Activated T-cell treated with anti-CD3 and anti-CD28 coated beads, Interleukin-2, amount 50 U/mL, for 72 hours (primary cell): Measurements from ENCODE around the gene MSLN. TPM values are rescaled to one million over a fixed set of nuclear protein-coding genes. Genes with fewer than 3 reads are reported as not detected.

Experiments
- ATAC-seq, 2 donors: fragments of 150-1000 bp; cut with Tn5 transposase; replicated peaks in 1 of 2; 2 replicates each; pipeline ENCODE4 v1.10.0; 2021; ENCODE audit warnings: moderate library complexity in 2 of 2, mild to moderate bottlenecking in 1 of 2
- DNase-seq, 2 donors: peaks; one replicate each; pipeline ENCODE4 v3.0.0; 2021 to 2022; ENCODE audit warnings: mixed read lengths in 1 of 2
- H3K27ac Mint-ChIP-seq: one replicate; pipeline ENCODE4 v1.8.0; 2022; ENCODE audit warnings: mild to moderate bottlenecking, moderate library complexity, mixed read lengths
- H3K27me3 Mint-ChIP-seq: one replicate; pipeline ENCODE4 v1.8.0; 2022; ENCODE audit warnings: low read depth, mixed read lengths
- H3K36me3 Mint-ChIP-seq, 2 donors: one replicate each; pipeline ENCODE4 v1.8.0; 2022; ENCODE audit warnings: mixed read lengths in 2 of 2, mild to moderate bottlenecking in 1 of 2; ENCODE audit not compliant: insufficient read depth in 2 of 2
- H3K4me1 Mint-ChIP-seq: one replicate; pipeline ENCODE4 v1.8.0; 2022; ENCODE audit warnings: low read depth, mixed read lengths
- H3K4me3 Mint-ChIP-seq, 2 donors: one replicate each; pipeline ENCODE4 v1.8.0; 2022; ENCODE audit warnings: mild to moderate bottlenecking in 2 of 2, mixed read lengths in 2 of 2, moderate library complexity in 2 of 2
- H3K9me3 Mint-ChIP-seq, 2 donors: one replicate each; pipeline ENCODE4 v1.8.0; 2022; ENCODE audit warnings: mixed read lengths in 2 of 2
- total RNA-seq, 2 donors: library from RNA; stranded (reverse); gene quantifications; one replicate each; pipeline ENCODE4 v1.2.3, GENCODE V29; 2022

The MSLN gene
- total RNA-seq, 2 donors from 2014 or later: not detected

GRCh38 chr16:726438-727290 is 33.9 kb upstream of the MSLN start, which contains the start of the genes CCDC78 and HAGHL:
Gene CCDC78 (minus strand): TSS chr16:726443. CDS start chr16:726367, 76 bp downstream.
Gene HAGHL (plus strand): TSS chr16:727106. CDS start chr16:727510, 404 bp downstream.
- Mint-ChIP-seq H3K27me3 (no peaks in the 10 kb centered on the region), H3K4me3 (peak within 1 kb of the TSS; percentile 82 to 83), H3K9me3 (no peaks in the 10 kb centered on the region), H3K27ac (no peak within 1 kb of the TSS), H3K4me1 (peaks cover 6% of the 10 kb centered on the region), H3K36me3 (no peaks in the 10 kb centered on the region)
- peak; percentile 61 to 71 for DNase-seq
- ATAC-seq: peak; percentile 29 to 41

GRCh38 chr16:727291-727977 is 33.1 kb upstream of the MSLN start:
- Mint-ChIP-seq H3K9me3 (no peaks in the 10 kb centered on the region), H3K4me3 (peak overlapping the region; percentile 64 to 66), H3K36me3 (no peaks in the 10 kb centered on the region), H3K27ac (no peak overlapping the region), H3K4me1 (peaks cover 6% of the 10 kb centered on the region), H3K27me3 (no peaks in the 10 kb centered on the region)
- DNase-seq: peak in 1 of 2 donors; percentile 34
- peak; percentile 27 to 31 for ATAC-seq

- H3K9me3 Mint-ChIP-seq: no peaks in the 10 kb centered on the region
- peak overlapping the region; percentile 49 to 51 for H3K4me3 Mint-ChIP-seq
- H3K27ac Mint-ChIP-seq: no peak overlapping the region
- H3K27me3 Mint-ChIP-seq: no peaks in the 10 kb centered on the region
- H3K36me3 Mint-ChIP-seq: no peaks in the 10 kb centered on the region
- DNase-seq (peak; percentile 65 to 73), ATAC-seq (peak; percentile 64 to 70)
- no peaks in the 10 kb centered on the region for H3K4me1 Mint-ChIP-seq
Observed at GRCh38 chr16:728131-728889, 32.2 kb upstream of the MSLN start.

- DNase-seq: no peak
- no peaks in the 10 kb centered on the region for H3K36me3 Mint-ChIP-seq
- H3K4me1 Mint-ChIP-seq: no peaks in the 10 kb centered on the region
- peak overlapping the region in 1 of 2 donors; percentile 51 for H3K4me3 Mint-ChIP-seq
- ATAC-seq: no peak
- H3K9me3 Mint-ChIP-seq: no peaks in the 10 kb centered on the region
- no peak overlapping the region for H3K27ac Mint-ChIP-seq
- no peaks in the 10 kb centered on the region for H3K27me3 Mint-ChIP-seq
Observed at GRCh38 chr16:728890-729744, 31.4 kb upstream of the MSLN start.

GRCh38 chr16:729768-730665 is 30.5 kb upstream of the MSLN start:
- no peak overlapping the region for H3K27ac Mint-ChIP-seq
- H3K27me3 Mint-ChIP-seq: no peaks in the 10 kb centered on the region
- H3K36me3 Mint-ChIP-seq: no peaks in the 10 kb centered on the region
- H3K4me1 Mint-ChIP-seq: peaks cover under 1% of the 10 kb centered on the region
- H3K4me3 Mint-ChIP-seq: peak overlapping the region in 1 of 2 donors; percentile 29
- ATAC-seq (no peak), DNase-seq (no peak)
- no peaks in the 10 kb centered on the region for H3K9me3 Mint-ChIP-seq

GRCh38 chr16:730666-731509 is 29.6 kb upstream of the MSLN start:
- peaks cover 9% of the 10 kb centered on the region for H3K4me1 Mint-ChIP-seq
- no peaks in the 10 kb centered on the region for H3K27me3 Mint-ChIP-seq
- H3K4me3 Mint-ChIP-seq: no peak overlapping the region
- no peak for ATAC-seq
- peaks cover 3 to 4% of the 10 kb centered on the region in 2 donors for H3K36me3 Mint-ChIP-seq
- DNase-seq: no peak
- no peaks in the 10 kb centered on the region for H3K9me3 Mint-ChIP-seq
- no peak overlapping the region for H3K27ac Mint-ChIP-seq

- H3K4me3 Mint-ChIP-seq: no peak overlapping the region
- no peaks in the 10 kb centered on the region for H3K9me3 Mint-ChIP-seq
Observed at GRCh38 chr16:732332-732731, 28.2 kb upstream of the MSLN start.

GRCh38 chr16:732936-733335 is 27.6 kb upstream of the MSLN start:
- no peak for DNase-seq
- no peak overlapping the region for H3K4me3 Mint-ChIP-seq
- H3K4me1 Mint-ChIP-seq: peaks cover 29% of the 10 kb centered on the region
- peaks cover 4 to 6% of the 10 kb centered on the region in 2 donors for H3K36me3 Mint-ChIP-seq
- ATAC-seq: no peak
- no peaks in the 10 kb centered on the region for H3K9me3 Mint-ChIP-seq
- no peak overlapping the region for H3K27ac Mint-ChIP-seq
- no peaks in the 10 kb centered on the region for H3K27me3 Mint-ChIP-seq

More at GRCh38 chr16:732332-732731, 28.2 kb upstream of the MSLN start:
- H3K27me3 Mint-ChIP-seq: no peaks in the 10 kb centered on the region
- peaks cover 3 to 4% of the 10 kb centered on the region in 2 donors for H3K36me3 Mint-ChIP-seq
- ATAC-seq (no peak), DNase-seq (no peak)
- H3K4me1 Mint-ChIP-seq: peaks cover 23% of the 10 kb centered on the region
- no peak overlapping the region for H3K27ac Mint-ChIP-seq

- no peak for ATAC-seq
- Mint-ChIP-seq H3K36me3 (peaks cover 4 to 6% of the 10 kb centered on the region in 2 donors), H3K4me1 (peaks cover 32% of the 10 kb centered on the region), H3K27me3 (no peaks in the 10 kb centered on the region), H3K4me3 (no peak overlapping the region), H3K9me3 (no peaks in the 10 kb centered on the region), H3K27ac (no peak overlapping the region)
- peak in 1 of 2 donors; percentile 58 for DNase-seq
Observed at GRCh38 chr16:733382-734207, 26.9 kb upstream of the MSLN start.

- H3K27me3 Mint-ChIP-seq: no peaks in the 10 kb centered on the region
- H3K4me3 Mint-ChIP-seq: no peak overlapping the region
- H3K4me1 Mint-ChIP-seq: peaks cover 40% of the 10 kb centered on the region
- H3K36me3 Mint-ChIP-seq: peaks cover 4 to 6% of the 10 kb centered on the region in 2 donors
- H3K27ac Mint-ChIP-seq: no peak overlapping the region
- no peaks in the 10 kb centered on the region for H3K9me3 Mint-ChIP-seq
- no peak for DNase-seq
- no peak for ATAC-seq
Observed at GRCh38 chr16:734208-734980, 26.1 kb upstream of the MSLN start.
